Camera-type eye (tissue), 1 donor: Measurements from ENCODE around the gene CCR1. TPM values are rescaled to one million over a fixed set of nuclear protein-coding genes. Genes with fewer than 3 reads are reported as not detected.

ENCODE experiments used
- total RNA-seq: library from RNA; depleted of rRNA; stranded (reverse); fragments of >200 nt; gene quantifications from one replicate; pipeline ENCODE4 v1.2.3, GENCODE V29; 2014

Gene CCR1
- 1.7 TPM for total RNA-seq

GRCh38 chr3:46208167-46208704 lies at the start of gene CCR1:
CCR1 (minus strand) TSS chr3:46208313; CDS start chr3:46204313, 4,000 bp downstream.

GRCh38 chr3:46242120-46242519 lies 34.0 kb upstream of the CCR1 start, which contains the start of gene CCR3:
CCR3 (plus strand) TSS chr3:46242460; CDS start chr3:46265159, 22,699 bp downstream.

Other genes starting within 250 kb of the CCR1 start
- 51.7 TPM for gene FYCO1, start 212.5 kb downstream of the CCR1 start, total RNA-seq
- not detected for gene XCR1, start 180.8 kb downstream of the CCR1 start, total RNA-seq
- gene CCR3, start 34.1 kb upstream of the CCR1 start, total RNA-seq = not detected
- 0.77 TPM for gene CCR2, start 145.8 kb upstream of the CCR1 start, total RNA-seq
- gene CCR5, start 162.6 kb upstream of the CCR1 start, total RNA-seq = 0.11 TPM
- gene CCRL2, start 198.9 kb upstream of the CCR1 start, total RNA-seq = 1.7 TPM